BLaER1 treated with 17β-estradiol and CSF1 and Interleukin-3, amounts not matched to agents 10 nM and 100 nM (cell line): Measurements from ENCODE around the gene STYXL1.
A peak's percentile ranks its signal among the peaks of the same experiment; 100 is the strongest.

Experiments used
- H3K27ac ChIP-seq, 11 experiments: shearing (Covaris generic); formaldehyde crosslinking; 2 replicates each; pipeline ENCODE4 v1.8.1; 2022
- H3K27me3 ChIP-seq, 11 experiments: shearing (Covaris generic); formaldehyde crosslinking; 2 replicates each; pipeline ENCODE4 v1.8.1; 2022
- H3K36me3 ChIP-seq, 11 experiments: shearing (Covaris generic); formaldehyde crosslinking; 2 replicates each; pipeline ENCODE4 v1.8.1; 2022
- H3K4me1 ChIP-seq, 10 experiments: shearing (Covaris generic); formaldehyde crosslinking; 2 replicates each; pipeline ENCODE4 v1.8.1; 2022
- H3K4me2 ChIP-seq, 11 experiments: shearing (Covaris generic); formaldehyde crosslinking; 2 replicates each; pipeline ENCODE4 v1.8.1; 2022
- H3K4me3 ChIP-seq, 10 experiments: shearing (Covaris generic); formaldehyde crosslinking; 2 replicates each; pipeline ENCODE4 v1.8.1; 2022
- H3K9ac ChIP-seq, 11 experiments: shearing (Covaris generic); formaldehyde crosslinking; 2 replicates each; pipeline ENCODE4 v1.8.1; 2022
- H3K9me3 ChIP-seq, 11 experiments: shearing (Covaris generic); formaldehyde crosslinking; replicated peaks in 1 of 11; 2 replicates each; pipeline ENCODE4 v1.8.1; 2022
- H4K20me1 ChIP-seq, 11 experiments: shearing (Covaris generic); formaldehyde crosslinking; 2 replicates each; pipeline ENCODE4 v1.8.1; 2022
- Cebpa-rat ChIP-seq, 11 experiments: shearing (Covaris generic); IDR thresholded peaks; 2 replicates each; pipeline ENCODE4 v1.8.1; 2022

Gene STYXL1

GRCh38 chr7:75988568-75989499 is 59.0 kb downstream of the STYXL1 start:
- no peak overlapping the region for H3K9ac ChIP-seq
- TF ChIP-seq Cebpa-rat (IDR thresholded peaks at IDR 0.05) = no peak
- peaks cover 0 to 82% (median 16%) of the 10 kb centered on the region in 11 experiments; a peak in 14 of 22 replicates for H4K20me1 ChIP-seq
- H3K27ac ChIP-seq = no peak overlapping the region
- peaks cover 0 to 17% (median 8%) of the 10 kb centered on the region in 10 experiments; a peak in 18 of 20 replicates for H3K4me1 ChIP-seq
- H3K4me3 ChIP-seq = no peak overlapping the region
- H3K36me3 ChIP-seq = peaks cover 36 to 54% (median 43%) of the 10 kb centered on the region in 11 experiments
- no peaks in the 10 kb centered on the region for H3K9me3 ChIP-seq
- H3K4me2 ChIP-seq = 0 out of 22 replicates have a peak overlapping the region, but pooled peaks of 1 of the 11 experiments have one; percentile 1
- no peaks in the 10 kb centered on the region for H3K27me3 ChIP-seq

GRCh38 chr7:75987805-75988567 is 59.8 kb downstream of the STYXL1 start:
- TF ChIP-seq Cebpa-rat (IDR thresholded peaks at IDR 0.05) = no peak
- no peaks in the 10 kb centered on the region for H3K9me3 ChIP-seq
- no peak overlapping the region for H3K4me3 ChIP-seq
- no peak overlapping the region for H3K9ac ChIP-seq
- no peaks in the 10 kb centered on the region for H3K27me3 ChIP-seq
- H3K27ac ChIP-seq = no peak overlapping the region
- H3K4me2 ChIP-seq = no peak overlapping the region
- peaks cover 42 to 62% (median 51%) of the 10 kb centered on the region in 11 experiments for H3K36me3 ChIP-seq
- peaks cover 0 to 10% (median under 1%) of the 10 kb centered on the region in 10 experiments; a peak in 9 of 20 replicates for H3K4me1 ChIP-seq
- H4K20me1 ChIP-seq = peaks cover 0 to 86% (median 16%) of the 10 kb centered on the region in 11 experiments; a peak in 13 of 22 replicates

- Histone ChIP-seq H4K20me1 (peaks cover 0 to 87% (median 17%) of the 10 kb centered on the region in 11 experiments; a peak in 14 of 22 replicates), H3K27me3 (no peaks in the 10 kb centered on the region), H3K9me3 (no peaks in the 10 kb centered on the region), H3K36me3 (peaks cover 49 to 69% (median 59%) of the 10 kb centered on the region in 11 experiments), H3K4me1 (peaks cover 0 to 10% (median 0%) of the 10 kb centered on the region in 10 experiments; a peak in 4 of 20 replicates), H3K4me2 (no peak overlapping the region), H3K9ac (no peak overlapping the region), H3K4me3 (no peak overlapping the region), H3K27ac (no peak overlapping the region)
- TF ChIP-seq Cebpa-rat (IDR thresholded peaks at IDR 0.05) = no peak
Measured at GRCh38 chr7:75987026-75987804, 60.6 kb downstream of the STYXL1 start.

- Histone ChIP-seq H3K9me3 (no peaks in the 10 kb centered on the region), H3K4me2 (no peak overlapping the region), H3K9ac (no peak overlapping the region), H3K4me1 (peaks cover 0 to 10% (median 0%) of the 10 kb centered on the region in 10 experiments; a peak in 4 of 20 replicates), H3K36me3 (peaks cover 59 to 70% (median 68%) of the 10 kb centered on the region in 11 experiments), H3K4me3 (no peak overlapping the region), H3K27ac (no peak overlapping the region), H3K27me3 (no peaks in the 10 kb centered on the region), H4K20me1 (peaks cover 0 to 88% (median 19%) of the 10 kb centered on the region in 11 experiments; a peak in 15 of 22 replicates)
- no peak for TF ChIP-seq Cebpa-rat (IDR thresholded peaks at IDR 0.05)
Measured at GRCh38 chr7:75986147-75986781, 61.5 kb downstream of the STYXL1 start.

- H3K4me2 ChIP-seq = no peak overlapping the region
- no peak overlapping the region for H3K27ac ChIP-seq
- no peak overlapping the region for H3K4me3 ChIP-seq
- no peaks in the 10 kb centered on the region for H3K9me3 ChIP-seq
- H4K20me1 ChIP-seq = peaks cover 0 to 89% (median 22%) of the 10 kb centered on the region in 11 experiments; a peak in 15 of 22 replicates
- no peaks in the 10 kb centered on the region for H3K27me3 ChIP-seq
- H3K36me3 ChIP-seq = peaks cover 65 to 76% (median 75%) of the 10 kb centered on the region in 11 experiments
- no peak overlapping the region for H3K9ac ChIP-seq
- TF ChIP-seq Cebpa-rat (IDR thresholded peaks at IDR 0.05) = no peak
- H3K4me1 ChIP-seq = peaks cover 0 to 10% (median 0%) of the 10 kb centered on the region in 10 experiments; a peak in 4 of 20 replicates
Measured at GRCh38 chr7:75985518-75986146, 62.2 kb downstream of the STYXL1 start.

GRCh38 chr7:75985009-75985517 is 62.7 kb downstream of the STYXL1 start:
- H3K9me3 ChIP-seq = no peaks in the 10 kb centered on the region
- H3K9ac ChIP-seq = no peak overlapping the region
- H4K20me1 ChIP-seq = peaks cover 0 to 91% (median 20%) of the 10 kb centered on the region in 11 experiments; a peak in 15 of 22 replicates
- no peak overlapping the region for H3K4me2 ChIP-seq
- peaks cover 71 to 82% (median 80%) of the 10 kb centered on the region in 11 experiments for H3K36me3 ChIP-seq
- H3K4me1 ChIP-seq = peaks cover 0 to 10% (median 0%) of the 10 kb centered on the region in 10 experiments; a peak in 4 of 20 replicates
- no peak for TF ChIP-seq Cebpa-rat (IDR thresholded peaks at IDR 0.05)
- no peak overlapping the region for H3K4me3 ChIP-seq
- H3K27me3 ChIP-seq = no peaks in the 10 kb centered on the region
- no peak overlapping the region for H3K27ac ChIP-seq

- H3K9ac ChIP-seq = no peak overlapping the region
Measured at GRCh38 chr7:75984130-75985008, 63.4 kb downstream of the STYXL1 start.

More at GRCh38 chr7:75984130-75985008, 63.4 kb downstream of the STYXL1 start:
- TF ChIP-seq Cebpa-rat (IDR thresholded peaks at IDR 0.05) = no peak
- peaks cover 3 to 91% (median 23%) of the 10 kb centered on the region in 11 experiments; a peak in 17 of 22 replicates for H4K20me1 ChIP-seq
- no peaks in the 10 kb centered on the region for H3K9me3 ChIP-seq
- no peak overlapping the region for H3K4me3 ChIP-seq
- H3K27me3 ChIP-seq = no peaks in the 10 kb centered on the region
- no peak overlapping the region for H3K27ac ChIP-seq
- H3K4me2 ChIP-seq = no peak overlapping the region
- H3K4me1 ChIP-seq = peaks cover 0 to 5% (median under 1%) of the 10 kb centered on the region in 10 experiments; a peak in 8 of 20 replicates
- peaks cover 73 to 89% (median 87%) of the 10 kb centered on the region in 11 experiments for H3K36me3 ChIP-seq
